GM12864 (cell line): ENCODE results near the gene MITF.

Experiments
- DNase-seq: peaks from one replicate; pipeline ENCODE4 v3.0.0-alpha.2; 2011; ENCODE audit warnings: low read depth
- H3K4me3 ChIP-seq: 2 replicates; pipeline ENCODE4 v1.5.1; 2011; ENCODE audit warnings: mild to moderate bottlenecking, low read depth, low read length, control low read depth
- CTCF ChIP-seq: IDR thresholded peaks from 2 replicates; pipeline ENCODE4 v1.5.1; 2011; ENCODE audit warnings: low read depth, mild to moderate bottlenecking, moderate library complexity, low read length, control low read depth, inconsistent platforms; ENCODE audit errors: missing control alignments

The MITF gene

DNA sequence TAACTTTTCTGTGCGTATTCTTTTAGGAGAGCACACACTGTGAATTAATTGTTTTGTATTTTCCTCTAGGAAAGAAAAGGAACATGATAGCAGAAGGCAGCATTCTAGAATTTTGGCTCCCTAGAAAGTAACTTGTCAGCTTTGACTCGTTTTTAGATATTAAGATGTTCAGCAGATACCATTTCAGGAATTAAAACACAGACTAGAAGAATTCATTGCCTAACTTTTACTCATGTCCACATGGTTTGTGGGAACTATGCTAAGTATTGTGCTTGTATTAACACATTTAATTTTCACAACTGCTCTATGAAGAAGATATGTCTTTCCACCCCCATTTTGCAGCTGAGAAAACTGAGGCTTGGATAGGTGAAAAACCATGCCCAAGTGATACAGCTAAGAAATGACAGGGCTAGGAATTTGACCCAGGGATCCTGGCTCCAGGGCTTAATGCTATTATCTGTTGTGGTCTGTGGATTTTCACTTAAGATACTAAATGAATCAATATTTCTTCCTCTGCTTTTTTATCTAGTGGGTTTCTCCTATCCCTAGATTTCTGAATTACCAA is 128.8 kb downstream of the MITF start:
- H3K4me3 ChIP-seq, result no peak overlapping the region
- no peak for DNase-seq

DNA sequence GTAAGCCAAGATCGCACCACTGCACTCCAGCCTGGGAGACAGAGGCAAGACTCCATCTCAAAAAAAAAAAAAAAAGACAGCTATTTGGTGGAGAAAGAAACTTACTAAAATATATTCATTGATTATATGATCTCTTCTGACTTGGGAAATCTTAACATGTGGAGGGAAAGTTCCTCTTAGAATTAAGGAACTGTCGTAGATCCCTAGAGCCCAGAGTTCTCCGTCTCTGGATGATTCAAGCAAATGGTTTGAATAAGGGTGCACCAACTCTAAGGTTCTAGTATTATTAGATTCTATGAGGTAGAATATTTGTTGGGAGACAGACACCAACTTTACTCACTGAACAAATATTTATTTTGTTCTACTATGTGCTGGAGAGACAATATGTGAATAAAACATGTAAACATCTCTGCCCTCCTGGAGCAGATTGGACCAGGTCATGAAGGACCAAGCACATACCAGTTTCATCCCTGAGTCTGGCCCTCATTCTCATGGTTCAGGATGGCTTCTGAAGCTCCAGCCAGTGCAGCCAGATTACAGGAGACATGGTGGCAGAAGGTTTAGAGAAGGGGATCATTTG is 129.7 kb downstream of the MITF start:
- DNase-seq, result no peak
- H3K4me3 ChIP-seq, result no peak overlapping the region
- TF ChIP-seq CTCF, result no peak

More for the DNA sequence above, 128.8 kb downstream of the MITF start:
- TF ChIP-seq CTCF, result no peak

GRCh38 chr3:69869643-69870042 is 130.4 kb downstream of the MITF start:
- no peak for DNase-seq
- H3K4me3 ChIP-seq, result no peak overlapping the region
- no peak for TF ChIP-seq CTCF

GRCh38 chr3:69871251-69871650 is 132.0 kb downstream of the MITF start:
- no peak for TF ChIP-seq CTCF
- H3K4me3 ChIP-seq, result no peak overlapping the region
- no peak for DNase-seq

DNA sequence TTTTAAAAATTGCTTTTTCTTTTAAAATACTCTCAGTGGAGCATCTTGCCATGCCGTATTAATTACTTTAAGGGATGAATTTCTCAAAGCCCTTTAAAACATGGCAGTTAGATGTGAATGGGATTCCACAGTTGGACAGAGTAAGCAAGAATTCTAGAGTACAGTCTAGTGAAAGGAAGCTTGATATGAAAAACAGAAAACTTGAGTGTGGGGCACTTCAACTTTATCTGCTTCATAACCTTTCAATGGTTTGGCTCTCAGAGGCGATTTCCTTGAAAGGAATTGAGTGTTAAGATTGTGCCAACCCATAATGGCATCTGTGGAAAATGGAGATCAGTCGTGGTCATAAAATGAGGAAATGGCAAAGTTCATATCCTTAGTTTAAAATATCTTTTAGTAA is 132.6 kb downstream of the MITF start:
- H3K4me3 ChIP-seq, result no peak overlapping the region
- DNase-seq, result no peak
- TF ChIP-seq CTCF, result no peak

DNA sequence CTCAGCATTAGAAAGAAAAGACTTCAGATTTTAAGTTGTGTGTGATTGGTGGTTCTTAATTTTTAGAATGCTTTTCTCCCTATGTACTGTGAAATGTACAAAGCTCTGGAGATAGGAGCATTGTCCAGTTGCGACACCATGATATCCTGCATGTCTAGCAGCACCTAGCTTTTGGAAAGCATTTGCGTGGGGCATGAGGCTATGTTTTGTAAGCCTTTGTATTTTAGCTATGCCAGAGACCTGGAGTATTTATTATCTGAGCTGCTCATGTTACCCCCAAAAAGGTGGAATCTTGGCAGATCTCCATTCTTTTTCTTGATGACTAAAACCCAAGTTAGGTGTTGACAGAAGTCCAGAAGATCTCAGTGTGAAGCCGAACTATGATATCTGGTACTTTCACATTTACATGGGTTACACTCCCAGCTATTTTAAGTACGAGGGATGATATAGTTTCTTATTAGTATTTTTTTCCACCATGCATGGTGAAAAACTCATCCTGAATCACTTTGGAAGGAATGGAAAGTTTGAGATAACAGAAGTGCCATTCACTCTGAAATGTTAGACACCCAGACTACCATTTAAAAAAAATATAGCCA is 133.6 kb downstream of the MITF start:
- no peak for DNase-seq
- TF ChIP-seq CTCF, result no peak
- H3K4me3 ChIP-seq, result no peak overlapping the region

DNA sequence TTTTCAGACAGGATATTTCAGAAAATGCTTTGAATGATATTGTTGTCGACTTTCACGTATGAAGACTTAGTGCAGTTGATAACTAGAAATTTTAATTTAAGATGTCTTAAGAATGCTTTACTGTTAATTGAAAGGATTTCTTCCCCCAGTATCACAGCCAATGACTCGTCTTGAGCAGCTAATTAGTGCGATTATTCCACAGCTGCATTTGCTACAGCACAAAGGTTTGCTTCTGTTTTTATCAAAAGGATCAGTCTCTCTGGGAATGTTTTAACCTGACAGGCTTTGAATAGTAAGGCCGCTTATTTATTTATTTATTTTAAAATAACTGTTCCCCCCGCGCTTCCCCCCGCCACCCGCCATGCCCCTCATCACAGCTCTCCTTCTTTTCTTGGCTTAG is 136.8 kb downstream of the MITF start:
- no peak for DNase-seq
- H3K4me3 ChIP-seq, result no peak overlapping the region
- no peak for TF ChIP-seq CTCF
